Liver (tissue), 3 donors: ENCODE data around the gene TRIM46.
"Not testable (repeated sequence)": the region's sequence is repeated elsewhere in the genome, so short reads cannot be mapped to it uniquely, and the experiment has no call there.

Experiments
- TAF1 ChIP-seq: conservative IDR thresholded peaks from 2 replicates; pipeline ENCODE4 v1.6.1; 2016; ENCODE audit warnings: antibody characterized with exemption, mild to moderate bottlenecking
- YY1 ChIP-seq: IDR thresholded peaks from 2 replicates; pipeline ENCODE4 v1.6.1; 2016; ENCODE audit warnings: antibody characterized with exemption, mild to moderate bottlenecking
- TF ChIP-seq, protein P1 (sequence below): fragments of 150-350 bp; IDR thresholded peaks from 2 replicates; pipeline ENCODE4 v1.5.1; 2017; ENCODE audit warnings: improper control_type of control experiment, low read depth, low read length; ENCODE audit not compliant: missing input control
- donor health status: healthy.
- donor health status: healthy.

DNA sequence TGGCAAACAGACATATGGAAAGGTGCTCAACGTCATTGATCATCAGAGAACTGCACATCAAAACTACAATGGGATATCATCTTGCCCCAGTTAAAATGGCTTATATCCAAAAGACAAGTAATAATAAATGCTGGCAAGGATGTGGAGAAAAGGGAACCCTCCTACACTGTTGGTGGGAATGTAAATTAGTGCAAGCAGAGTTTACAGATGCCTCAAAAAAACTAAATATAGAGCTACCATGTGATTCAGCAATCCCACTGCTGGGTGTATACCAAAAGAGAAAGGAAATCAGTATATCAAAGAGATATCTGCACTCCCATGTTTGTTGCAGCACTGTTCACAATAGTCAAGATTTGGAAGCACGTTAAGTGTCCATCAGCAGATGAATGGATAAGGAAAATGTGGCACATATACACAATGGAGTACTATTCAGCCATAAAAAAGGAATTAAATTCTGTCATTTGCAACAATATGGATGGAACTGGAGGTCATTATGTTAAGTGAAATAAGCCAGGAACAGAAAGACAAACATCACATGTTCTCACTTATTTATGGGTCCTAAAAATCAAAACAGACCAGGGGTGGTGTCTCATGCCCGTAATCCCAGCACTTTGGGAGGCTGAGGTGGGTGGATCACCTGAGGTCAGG is 17.5 kb upstream of the TRIM46 start:
- TF ChIP-seq YY1, TAF1: not testable (repeated sequence)
- TF ChIP-seq, protein P1, sequence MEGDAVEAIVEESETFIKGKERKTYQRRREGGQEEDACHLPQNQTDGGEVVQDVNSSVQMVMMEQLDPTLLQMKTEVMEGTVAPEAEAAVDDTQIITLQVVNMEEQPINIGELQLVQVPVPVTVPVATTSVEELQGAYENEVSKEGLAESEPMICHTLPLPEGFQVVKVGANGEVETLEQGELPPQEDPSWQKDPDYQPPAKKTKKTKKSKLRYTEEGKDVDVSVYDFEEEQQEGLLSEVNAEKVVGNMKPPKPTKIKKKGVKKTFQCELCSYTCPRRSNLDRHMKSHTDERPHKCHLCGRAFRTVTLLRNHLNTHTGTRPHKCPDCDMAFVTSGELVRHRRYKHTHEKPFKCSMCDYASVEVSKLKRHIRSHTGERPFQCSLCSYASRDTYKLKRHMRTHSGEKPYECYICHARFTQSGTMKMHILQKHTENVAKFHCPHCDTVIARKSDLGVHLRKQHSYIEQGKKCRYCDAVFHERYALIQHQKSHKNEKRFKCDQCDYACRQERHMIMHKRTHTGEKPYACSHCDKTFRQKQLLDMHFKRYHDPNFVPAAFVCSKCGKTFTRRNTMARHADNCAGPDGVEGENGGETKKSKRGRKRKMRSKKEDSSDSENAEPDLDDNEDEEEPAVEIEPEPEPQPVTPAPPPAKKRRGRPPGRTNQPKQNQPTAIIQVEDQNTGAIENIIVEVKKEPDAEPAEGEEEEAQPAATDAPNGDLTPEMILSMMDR = not testable (repeated sequence)
